HCT116 (cell line): Measurements from ENCODE around the gene MARCHF2. TPM values are rescaled to one million over a fixed set of nuclear protein-coding genes. Genes with fewer than 3 reads are reported as not detected.

Source experiments
- ATAC-seq: fragments of 200-7000 bp; cut with Tn5 transposase; 2 replicates; pipeline ENCODE4 v1.9.1; 2020; ENCODE audit warnings: mild to moderate bottlenecking, moderate library complexity
- BruUV-seq: library from RNA; stranded (reverse); fragments of 400-500 nt; replicated peaks from 2 replicates; lab custom pipeline; 2021; lab: Mats Ljungman, UMichigan
- CTCF ChIA-PET: fragments of 300-600 bp; sonication (Branson Sonifier 250); formaldehyde crosslinking; loops from one replicate; lab custom pipeline; 2021; ENCODE audit warnings: antibody characterized with exemption; lab: Charles Lee
- POLR2A ChIA-PET: fragments of 300-600, 350-600 bp; sonication (Branson Sonifier 250); formaldehyde crosslinking; loops from one replicate; lab custom pipeline; 2021; ENCODE audit warnings: antibody characterized with exemption; lab: Charles Lee
- RAD21 ChIA-PET, 2 experiments: fragments of 300-600 bp; sonication (Branson Sonifier 250); formaldehyde crosslinking; loops; one replicate each; lab custom pipeline; 2023; ENCODE audit warnings: low total read pairs in 2 of 2; ENCODE audit not compliant: uncharacterized antibody in 2 of 2, unreplicated experiment in 2 of 2, low non-redundant PET in 1 of 2; lab: Charles Lee
- DNase-seq: peaks from one replicate; pipeline ENCODE4 v3.0.0-alpha.2; 2010; ENCODE audit warnings: low read depth, low spot score
- H2AFZ ChIP-seq: fragments of 200-600 bp; shearing (Covaris generic), sonication (generic); 2 replicates; pipeline ENCODE4 v1.6.1; 2017; ENCODE audit warnings: low read depth, mixed run types, mixed read lengths, antibody characterized with exemption, low read length; ENCODE audit not compliant: poor library complexity, severe bottlenecking
- H3K27ac ChIP-seq: 2 replicates; pipeline ENCODE4 v1.5.1; 2012; ENCODE audit warnings: low read depth, low read length
- H3K27me3 ChIP-seq: fragments of 200-600 bp; sonication (generic); 2 replicates; pipeline ENCODE4 v1.6.1; 2016; ENCODE audit warnings: mixed run types, low read length, mixed read lengths; ENCODE audit not compliant: insufficient read depth
- H3K36me3 ChIP-seq, 2 experiments: fragments of 200-500 bp in 1 of 2; fragments of 200-600 bp in 1 of 2; sonication (Bioruptor generic) in 1 of 2; sonication (generic) in 1 of 2; 2 replicates each; pipeline versions ENCODE4 v1.5.1 to v1.6.1; 2014 to 2016; ENCODE audit warnings: low read length in 2 of 2, inconsistent platforms in 1 of 2, mixed read lengths in 1 of 2, mixed run types in 1 of 2; ENCODE audit not compliant: insufficient read depth in 2 of 2, control insufficient read depth in 1 of 2
- H3K4me1 ChIP-seq, 2 experiments: fragments of 200-600 bp in 1 of 2; sonication (generic) in 1 of 2; 2 replicates each; pipeline versions ENCODE4 v1.5.1 to v1.6.1; 2012 to 2017; ENCODE audit warnings: low read length in 2 of 2, inconsistent platforms in 1 of 2, mild to moderate bottlenecking in 1 of 2, mixed read lengths in 1 of 2, mixed run types in 1 of 2, moderate library complexity in 1 of 2; ENCODE audit not compliant: insufficient read depth in 2 of 2, control insufficient read depth in 1 of 2
- H3K4me2 ChIP-seq: fragments of 200-600 bp; sonication (generic); 2 replicates; pipeline ENCODE4 v1.6.1; 2017; ENCODE audit warnings: mixed run types, low read length, mixed read lengths
- H3K4me3 ChIP-seq, 2 experiments: fragments of 200-600 bp in 1 of 2; sonication (generic) in 1 of 2; replicated peaks in 1 of 2; 2 replicates each; pipeline ENCODE4 v1.5.1; 2011 to 2016; ENCODE audit warnings: low read length in 2 of 2, control low read depth in 1 of 2, low read depth in 1 of 2, mild to moderate bottlenecking in 1 of 2, mixed read lengths in 1 of 2, mixed run types in 1 of 2
- H3K79me2 ChIP-seq: fragments of 200-600 bp; sonication (generic); 2 replicates; pipeline ENCODE4 v1.6.1; 2017; ENCODE audit warnings: mild to moderate bottlenecking, mixed run types, low read length, moderate library complexity, mixed read lengths; ENCODE audit not compliant: insufficient read depth
- H3K9ac ChIP-seq: fragments of 200-600 bp; sonication (generic); 2 replicates; pipeline ENCODE4 v1.6.1; 2016; ENCODE audit warnings: low read length, mixed read lengths
- H3K9me2 ChIP-seq: fragments of 200-600 bp; sonication (generic), shearing (Covaris generic); 2 replicates; pipeline ENCODE4 v1.6.1; 2017; ENCODE audit warnings: mixed run types, mild to moderate bottlenecking, moderate library complexity; ENCODE audit not compliant: insufficient read depth
- H3K9me3 ChIP-seq, 2 experiments: fragments of 200-500 bp in 1 of 2; fragments of 200-600 bp in 1 of 2; sonication (Bioruptor generic) in 1 of 2; sonication (generic) in 1 of 2; 2 replicates each; pipeline ENCODE4 v1.6.1; 2014 to 2017; ENCODE audit warnings: low read length in 2 of 2, mixed read lengths in 2 of 2, inconsistent platforms in 1 of 2, low read depth in 1 of 2, mild to moderate bottlenecking in 1 of 2, mixed run types in 1 of 2, moderate library complexity in 1 of 2; ENCODE audit not compliant: control insufficient read depth in 1 of 2, insufficient read depth in 1 of 2
- H4K20me1 ChIP-seq: fragments of 200-600 bp; sonication (generic), shearing (Covaris generic); 2 replicates; pipeline ENCODE4 v1.6.1; 2017; ENCODE audit warnings: mixed run types, mild to moderate bottlenecking, moderate library complexity; ENCODE audit not compliant: insufficient read depth
- CTCF ChIP-seq, 3 experiments: fragments of 200-600 bp in 1 of 3; sonication (generic) in 1 of 3; IDR thresholded peaks in 2 of 3; conservative IDR thresholded peaks in 1 of 3; 2 replicates each; pipeline ENCODE4 v1.5.1; 2012 to 2017; ENCODE audit warnings: low read depth in 2 of 3, low read length in 2 of 3, antibody characterized with exemption in 1 of 3, borderline replicate concordance in 1 of 3, control low read depth in 1 of 3, mild to moderate bottlenecking in 1 of 3, mixed read lengths in 1 of 3, mixed run types in 1 of 3, moderate library complexity in 1 of 3; ENCODE audit not compliant: insufficient read depth in 1 of 3
- ELF1 ChIP-seq: IDR thresholded peaks from 2 replicates; pipeline ENCODE4 v1.6.1; 2012; ENCODE audit warnings: low read depth, borderline replicate concordance
- EZH2 ChIP-seq: fragments of 200-600 bp; sonication (generic); IDR thresholded peaks from 2 replicates; pipeline ENCODE4 v1.6.1; 2017; ENCODE audit warnings: antibody characterized with exemption, mixed run types
- MAX ChIP-seq: IDR thresholded peaks from 2 replicates; pipeline ENCODE4 v1.6.1; 2012
- TCF7L2 ChIP-seq: IDR thresholded peaks from 2 replicates; pipeline ENCODE4 v1.7.0; 2011; ENCODE audit warnings: borderline replicate concordance, inconsistent platforms; ENCODE audit not compliant: insufficient read depth, insufficient read length; ENCODE audit errors: extremely low read depth
- intact Hi-C: fragments of 100-400 bp; cut with micrococcal nuclease; formaldehyde crosslinking; loops from 2 replicates; pipeline ENCODE4 v1.10.0; 2022
- total RNA-seq: library from RNA; stranded (reverse); gene quantifications from one replicate; pipeline ENCODE4 v1.2.1, GENCODE V29; 2021; ENCODE audit not compliant: unreplicated experiment

MARCHF2 gene
- total RNA-seq, 1 experiment from 2014 or later = 22.5 TPM

- CTCF ChIA-PET = no interaction called here
- H3K79me2 ChIP-seq = peaks cover 39% of the 10 kb centered on the region
- H3K9me2 ChIP-seq = no peaks in the 10 kb centered on the region
- H3K27me3 ChIP-seq = no peaks in the 10 kb centered on the region
- TF ChIP-seq EZH2 = no peak
- H3K4me3 ChIP-seq = no peak overlapping the region
- H3K36me3 ChIP-seq = peaks cover 28 to 38% of the 10 kb centered on the region in 2 experiments
- no peak overlapping the region for H3K9ac ChIP-seq
- intact Hi-C loops = no loop called here
- H3K4me2 ChIP-seq = no peak overlapping the region
- H3K4me1 ChIP-seq = no peaks in the 10 kb centered on the region
- DNase-seq = no peak
- H4K20me1 ChIP-seq = no peaks in the 10 kb centered on the region
- H3K9me3 ChIP-seq = no peaks in the 10 kb centered on the region
- POLR2A ChIA-PET = no interaction called here
- H2AFZ ChIP-seq = no peak overlapping the region
- no peak for ATAC-seq
- H3K27ac ChIP-seq = no peak overlapping the region
- RAD21 ChIA-PET = no interaction called here
- no TSS peak for BruUV-seq
These were observed 73.6 kb downstream of the MARCHF2 start for GRCh38 chr19:8486661-8487136.

GRCh38 chr19:8487137-8487851 lies 74.2 kb downstream of the MARCHF2 start:
- no peaks in the 10 kb centered on the region for H3K27me3 ChIP-seq
- intact Hi-C loops = no loop called here

More at GRCh38 chr19:8487137-8487851, 74.2 kb downstream of the MARCHF2 start:
- Histone ChIP-seq H3K9me3 (no peaks in the 10 kb centered on the region), H3K4me3 (no peak overlapping the region), H3K4me2 (no peak overlapping the region), H3K4me1 (no peaks in the 10 kb centered on the region), H3K36me3 (peaks cover 28 to 38% of the 10 kb centered on the region in 2 experiments), H3K9ac (no peak overlapping the region), H4K20me1 (no peaks in the 10 kb centered on the region)
- POLR2A ChIA-PET = no interaction called here
- ATAC-seq = no peak
- RAD21 ChIA-PET = no interaction called here
- TF ChIP-seq MAX = no peak
- no peak for TF ChIP-seq TCF7L2
- TF ChIP-seq ELF1 = no peak
- TF ChIP-seq CTCF (IDR thresholded peaks at IDR 0.05 in 2 of 3, conservative IDR thresholded peaks at IDR 0.05 in 1 of 3; ENCODE audit: borderline replicate concordance in 1 of 3, insufficient read depth in 1 of 3, low read depth in 2 of 3, low read length in 2 of 3) = 0 out of 6 replicates have a peak, but pooled peaks of 1 of the 3 experiments have one; percentile 6
- TF ChIP-seq, all 23 proteins: peak for 1
- Histone ChIP-seq H3K9me2 (no peaks in the 10 kb centered on the region), H3K79me2 (peaks cover 33% of the 10 kb centered on the region), H3K27ac (no peak overlapping the region), H2AFZ (no peak overlapping the region)
- CTCF ChIA-PET = no interaction called here
- DNase-seq = no peak
- BruUV-seq = no TSS peak
